ENCODE results near the gene MYT1. TPM values are rescaled to one million over a fixed set of nuclear protein-coding genes. Genes with fewer than 3 reads are reported as not detected.

The MYT1 gene
- total and polyA plus RNA-seq, 2 of the 8 experiments (the other 6 are each of a cell fraction or from before 2014, with no cell fraction given): 0.63 to 2.0 TPM

GRCh38 chr20:64191002-64191401 is 26.8 kb downstream of the MYT1 start (continued):
- TF ChIP-seq CHD7 (IDR thresholded peaks at IDR 0.05; ENCODE audit: insufficient replicate concordance, low read length): no peak
- TF ChIP-seq USF2 (IDR thresholded peaks at IDR 0.05; ENCODE audit: low read length): no peak
- no peak for TF ChIP-seq NANOG (IDR thresholded peaks at IDR 0.05; ENCODE audit: insufficient read depth, low read depth, low read length, poor library complexity, severe bottlenecking)
- no peak for TF ChIP-seq TEAD4 (IDR thresholded peaks at IDR 0.05; ENCODE audit: low read depth, low read length)
- no peak for TF ChIP-seq KDM4A (IDR thresholded peaks at IDR 0.05; ENCODE audit: low read depth, low read length, severe bottlenecking)
- TF ChIP-seq HDAC2 (IDR thresholded peaks at IDR 0.05; ENCODE audit: borderline replicate concordance in 1 of 2, low read depth in 2 of 2, low read length in 2 of 2): no peak
- TF ChIP-seq SAP30 (IDR thresholded peaks at IDR 0.05; ENCODE audit: insufficient read depth, insufficient replicate concordance, low read length): no peak
- TF ChIP-seq SIN3A (conservative IDR thresholded peaks at IDR 0.05 in 1 of 2, IDR thresholded peaks at IDR 0.05 in 1 of 2; ENCODE audit: low read depth in 1 of 2, low read length in 2 of 2): no peak
- no peak for TF ChIP-seq EGR1 (IDR thresholded peaks at IDR 0.05; ENCODE audit: borderline replicate concordance, low read depth, low read length)
- TF ChIP-seq POLR2AphosphoS5 (IDR thresholded peaks at IDR 0.05; ENCODE audit: low read depth, low read length): no peak

Measured in H1 (cell line).